Upper lobe of left lung (tissue), 6 donors: ENCODE results near the gene GRAMD1A. TPM values are rescaled to one million over a fixed set of nuclear protein-coding genes. Genes with fewer than 3 reads are reported as not detected.
"Not testable (repeated sequence)": the region's sequence is repeated elsewhere in the genome, so short reads cannot be mapped to it uniquely, and the experiment has no call there.

ENCODE experiments used
- ATAC-seq, 2 donors: fragments of 200-7000 bp; cut with Tn5 transposase; one replicate each; pipeline ENCODE4 v1.9.1; 2022; ENCODE audit warnings: mild to moderate bottlenecking in 2 of 2, moderate library complexity in 2 of 2; ENCODE audit not compliant: low FRiP score in 2 of 2
- DNase-seq, 2 donors: peaks; one replicate each; pipeline ENCODE4 v3.0.0-alpha.2; 2019 to 2020
- H3K27ac ChIP-seq, 4 donors: fragments of 200-600 bp; sonication (generic); one replicate each; pipeline ENCODE4 v1.5.1; 2016 to 2019
- H3K27me3 ChIP-seq, 4 donors: fragments of 200-600 bp; sonication (generic); one replicate each; pipeline ENCODE4 v1.5.1; 2017 to 2019
- H3K36me3 ChIP-seq, 4 donors: fragments of 200-600 bp; sonication (generic); one replicate each; pipeline ENCODE4 v1.5.1; 2016 to 2019
- H3K4me1 ChIP-seq, 4 donors: fragments of 200-600 bp; sonication (generic); one replicate each; pipeline ENCODE4 v1.5.1; 2018 to 2019
- H3K4me3 ChIP-seq, 4 donors: fragments of 200-600 bp; sonication (generic); one replicate each; pipeline ENCODE4 v1.5.1; 2017 to 2019; ENCODE audit warnings: mild to moderate bottlenecking in 2 of 4, moderate library complexity in 1 of 4
- H3K9me3 ChIP-seq, 4 donors: fragments of 200-600 bp; sonication (generic); one replicate each; pipeline ENCODE4 v1.5.1; 2018 to 2019
- CTCF ChIP-seq, 6 experiments: fragments of 450-650 bp in 4 of 6; fragments of 200-600 bp in 2 of 6; sonication (generic) in 2 of 6; IDR thresholded peaks; one replicate each; pipeline ENCODE4 v1.5.1; 2016 to 2019; ENCODE audit warnings: antibody characterized with exemption in 6 of 6
- EP300 ChIP-seq, 4 donors: sonication (generic); formaldehyde crosslinking; IDR thresholded peaks; one replicate each; pipeline ENCODE4 v1.5.1; 2017; ENCODE audit warnings: antibody characterized with exemption in 4 of 4, control low read depth in 2 of 4
- POLR2A ChIP-seq, 4 donors: fragments of 450-650 bp; IDR thresholded peaks; one replicate each; pipeline ENCODE4 v1.5.1; 2016 to 2017; ENCODE audit warnings: antibody characterized with exemption in 4 of 4, mild to moderate bottlenecking in 2 of 4
- POLR2AphosphoS5 ChIP-seq, 2 donors: sonication (generic); formaldehyde crosslinking; IDR thresholded peaks; one replicate each; pipeline ENCODE4 v1.5.1; 2017; ENCODE audit warnings: antibody characterized with exemption in 2 of 2
- WGBS, 2 donors: methylation state at CpG; one replicate each; pipeline ENCODE4 v1.1.5; 2017 to 2018; 5-methylcytosine and 5-hydroxymethylcytosine counted together
- total RNA-seq, 6 donors: library from RNA; depleted of rRNA in 4 of 6; stranded (reverse); fragments of >200 nt in 4 of 6; gene quantifications; one replicate each; pipeline versions ENCODE4 v1.1.0 to v1.2.1, GENCODE V29; 2016 to 2021
- donor health status: DM: no; HTN: no; CAD: no; lungs with moderate emphysema.
- donor health status: DM: no; HTN: yes; CAD: no; lungs with severe emphysema.

GRAMD1A gene
- total RNA-seq, 6 donors from 2014 or later, result 85.1 to 206 (median 119) TPM

- Histone ChIP-seq H3K36me3 (no peaks in the 10 kb centered on the region), H3K27me3 (no peaks in the 10 kb centered on the region), H3K4me3 (no peak overlapping the region), H3K27ac (no peak overlapping the region), H3K4me1 (peaks cover 10 to 16% (median 14%) of the 10 kb centered on the region in 4 donors), H3K9me3 (no peaks in the 10 kb centered on the region)
- TF ChIP-seq POLR2AphosphoS5 (IDR thresholded peaks at IDR 0.05), result no peak
- no peak for DNase-seq
- no peak for ATAC-seq
- 71 to 82% methylated on average over 1 of the region's 1 CpG for WGBS, 2 donors
These were observed 12.0 kb upstream of the GRAMD1A start for GRCh38 chr19:34988119-34988518.

GRCh38 chr19:34989298-34989697, 10.8 kb upstream of the GRAMD1A start:
- TF ChIP-seq EP300 (IDR thresholded peaks at IDR 0.05) (no peak), CTCF (IDR thresholded peaks at IDR 0.05) (no peak), POLR2A (IDR thresholded peaks at IDR 0.05) (no peak), POLR2AphosphoS5 (IDR thresholded peaks at IDR 0.05) (no peak)
- ATAC-seq (no peak), DNase-seq (no peak)
- Histone ChIP-seq H3K4me3 (no peak overlapping the region), H3K27ac (no peak overlapping the region), H3K9me3 (no peaks in the 10 kb centered on the region), H3K4me1 (peaks cover 12 to 19% (median 17%) of the 10 kb centered on the region in 4 donors), H3K27me3 (no peaks in the 10 kb centered on the region), H3K36me3 (no peaks in the 10 kb centered on the region)
- WGBS, 2 donors, result 65 to 77% methylated on average over 5 to 6 of the region's 6 CpGs

GRCh38 chr19:34990578-34991192, 9.4 kb upstream of the GRAMD1A start:
- DNase-seq (no peak), ATAC-seq (no peak)
- Histone ChIP-seq H3K4me3 (no peak overlapping the region), H3K27me3 (no peaks in the 10 kb centered on the region), H3K4me1 (peaks cover 18 to 21% (median 20%) of the 10 kb centered on the region in 4 donors), H3K9me3 (no peaks in the 10 kb centered on the region), H3K36me3 (no peaks in the 10 kb centered on the region), H3K27ac (no peak overlapping the region)
- WGBS, 2 donors, result 78 to 80% methylated on average over 13 of the region's 13 CpGs
- TF ChIP-seq POLR2AphosphoS5 (IDR thresholded peaks at IDR 0.05) (no peak), EP300 (IDR thresholded peaks at IDR 0.05) (no peak), POLR2A (IDR thresholded peaks at IDR 0.05) (no peak), CTCF (IDR thresholded peaks at IDR 0.05) (no peak)

GRCh38 chr19:34991542-34992333, 8.4 kb upstream of the GRAMD1A start:
- H3K27me3 ChIP-seq, result no peaks in the 10 kb centered on the region
- WGBS, 2 donors, result 91 to 94% methylated on average over 8 of the region's 8 CpGs
- H3K27ac ChIP-seq, result no peak overlapping the region
- ATAC-seq (no peak), DNase-seq (no peak)
- H3K4me1 ChIP-seq, result peaks cover 20 to 26% (median 23%) of the 10 kb centered on the region in 4 donors
- H3K9me3 ChIP-seq, result no peaks in the 10 kb centered on the region
- no peak overlapping the region for H3K4me3 ChIP-seq
- no peaks in the 10 kb centered on the region for H3K36me3 ChIP-seq
- TF ChIP-seq CTCF (IDR thresholded peaks at IDR 0.05) (no peak), POLR2A (IDR thresholded peaks at IDR 0.05) (no peak), EP300 (IDR thresholded peaks at IDR 0.05) (no peak), POLR2AphosphoS5 (IDR thresholded peaks at IDR 0.05) (no peak)

GRCh38 chr19:34992582-34992981, 7.5 kb upstream of the GRAMD1A start:
- not testable (repeated sequence) for H3K36me3 ChIP-seq, H3K27me3 ChIP-seq, DNase-seq, ATAC-seq, H3K9me3 ChIP-seq, H3K4me3 ChIP-seq, H3K27ac ChIP-seq
- 88 to 94% methylated on average over 7 of the region's 7 CpGs for WGBS, 2 donors
- peaks cover 26 to 34% (median 30%) of the 10 kb centered on the region in 4 donors for H3K4me1 ChIP-seq
